NOMO-1 (cell line): ENCODE results near the gene HOXA10.
A peak's percentile ranks its signal among the peaks of the same experiment; 100 is the strongest.

Experiments used
- DNase-seq, 2 experiments: peaks; one replicate each; lab custom pipeline; 2025; ENCODE audit not compliant: unreplicated experiment in 2 of 2; lab: John Stamatoyannopoulos, UW

HOXA10 gene

DNA sequence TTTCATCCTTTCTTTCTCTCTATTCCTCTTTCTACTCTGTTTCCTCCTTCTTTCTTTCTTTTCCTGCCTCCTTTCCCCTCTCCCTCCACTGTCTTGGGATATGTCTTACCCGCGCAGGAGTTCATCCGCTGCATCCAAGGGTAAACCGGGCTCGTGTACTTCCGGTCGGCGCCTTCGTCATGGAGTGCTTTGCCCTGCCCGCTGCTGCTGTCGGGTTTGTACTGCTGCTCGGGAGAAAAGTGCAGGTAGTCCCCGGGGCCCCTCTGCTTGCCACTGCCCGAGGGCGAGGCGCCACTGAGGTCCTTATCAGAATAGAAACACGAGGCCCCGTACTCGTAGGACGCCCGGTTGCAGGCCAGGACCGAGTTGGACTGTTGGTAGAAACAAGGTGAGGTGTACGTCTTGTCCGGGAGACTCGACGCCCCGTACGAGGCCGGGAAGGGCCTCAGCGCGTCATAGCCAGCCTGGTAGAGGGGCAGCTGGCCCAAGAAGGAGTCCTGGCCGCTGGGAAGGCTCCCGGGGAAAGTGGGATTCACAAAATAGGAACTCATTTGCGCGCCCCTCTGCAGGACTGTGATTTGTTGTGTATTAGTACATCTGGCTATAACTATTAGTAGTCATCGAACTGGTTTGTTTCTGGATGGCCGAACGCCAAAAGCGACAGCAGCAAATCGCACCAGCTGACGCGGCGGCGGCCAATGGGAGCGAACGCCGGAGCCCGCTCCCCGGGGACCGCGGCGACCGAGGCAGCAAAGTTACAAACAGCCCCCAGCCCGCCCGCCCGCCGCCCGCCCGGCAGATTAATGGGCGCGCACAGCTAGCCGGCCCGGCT is 26.7 kb downstream of the HOXA10 start, which contains the start of gene HOXA6:
Gene HOXA6, minus strand, starts transcription at position 576 of the 832 bp plus-strand sequence. Its CDS starts 25 bp downstream, at position 551.
- no peak for DNase-seq

DNA sequence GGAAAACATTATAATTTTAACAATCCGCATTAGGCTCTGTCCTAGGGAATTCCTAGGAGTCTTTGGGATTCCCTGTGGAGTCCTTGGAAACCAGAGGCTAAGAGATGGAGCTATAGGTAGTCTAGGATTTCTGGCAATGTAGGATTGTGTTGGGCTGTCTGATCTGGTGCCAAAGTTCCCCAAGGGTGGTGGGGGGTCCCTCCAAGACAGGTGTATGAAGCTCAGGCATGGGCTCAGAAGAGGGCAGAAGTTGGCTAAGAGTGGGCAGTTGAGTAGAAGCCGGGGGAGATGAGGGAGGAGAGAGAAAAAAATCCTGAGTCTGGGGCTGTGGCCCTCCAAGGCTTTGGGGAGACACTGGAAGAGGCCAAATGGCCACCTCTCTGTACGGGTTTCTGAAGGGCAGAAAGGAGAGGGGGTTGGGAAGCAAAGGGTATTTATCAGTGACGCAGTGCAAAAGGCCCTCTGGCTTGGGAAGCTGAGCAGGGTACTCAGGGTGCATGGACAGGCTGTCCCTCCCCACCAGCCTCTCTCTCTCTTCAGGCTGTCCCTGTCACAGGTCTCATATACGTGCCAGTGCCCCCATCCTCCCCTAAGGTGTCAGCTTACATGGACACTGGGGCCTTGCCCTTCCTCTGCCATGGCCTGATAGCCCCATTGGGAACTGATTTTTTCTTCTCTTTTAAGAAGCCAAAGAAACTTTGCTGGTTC is 27.5 kb downstream of the HOXA10 start:
- DNase-seq: no peak

DNA sequence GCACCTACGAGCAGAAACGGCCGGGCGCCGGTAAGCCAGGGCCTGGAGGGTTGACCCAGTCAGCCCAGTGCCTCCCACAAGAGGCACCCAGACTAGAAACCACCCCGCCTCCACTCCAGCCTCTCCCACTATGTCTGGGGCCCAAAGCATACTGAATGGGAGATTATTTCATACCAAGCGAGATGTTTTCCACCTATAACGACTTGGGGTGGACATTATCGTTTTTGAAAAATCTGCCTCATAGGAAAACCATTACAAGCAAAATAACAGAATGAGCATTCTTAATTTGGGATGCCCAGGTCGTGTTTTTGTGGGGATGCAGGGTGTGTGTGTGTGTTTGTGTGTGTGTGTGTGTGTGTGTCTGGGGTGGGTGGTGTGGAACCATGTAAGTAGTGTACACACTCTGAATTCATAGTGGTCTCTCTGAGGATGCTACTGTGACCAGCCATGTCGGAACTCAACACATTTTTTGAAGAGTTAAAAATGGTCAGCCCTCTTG is 28.2 kb downstream of the HOXA10 start:
- DNase-seq: no peak

DNA sequence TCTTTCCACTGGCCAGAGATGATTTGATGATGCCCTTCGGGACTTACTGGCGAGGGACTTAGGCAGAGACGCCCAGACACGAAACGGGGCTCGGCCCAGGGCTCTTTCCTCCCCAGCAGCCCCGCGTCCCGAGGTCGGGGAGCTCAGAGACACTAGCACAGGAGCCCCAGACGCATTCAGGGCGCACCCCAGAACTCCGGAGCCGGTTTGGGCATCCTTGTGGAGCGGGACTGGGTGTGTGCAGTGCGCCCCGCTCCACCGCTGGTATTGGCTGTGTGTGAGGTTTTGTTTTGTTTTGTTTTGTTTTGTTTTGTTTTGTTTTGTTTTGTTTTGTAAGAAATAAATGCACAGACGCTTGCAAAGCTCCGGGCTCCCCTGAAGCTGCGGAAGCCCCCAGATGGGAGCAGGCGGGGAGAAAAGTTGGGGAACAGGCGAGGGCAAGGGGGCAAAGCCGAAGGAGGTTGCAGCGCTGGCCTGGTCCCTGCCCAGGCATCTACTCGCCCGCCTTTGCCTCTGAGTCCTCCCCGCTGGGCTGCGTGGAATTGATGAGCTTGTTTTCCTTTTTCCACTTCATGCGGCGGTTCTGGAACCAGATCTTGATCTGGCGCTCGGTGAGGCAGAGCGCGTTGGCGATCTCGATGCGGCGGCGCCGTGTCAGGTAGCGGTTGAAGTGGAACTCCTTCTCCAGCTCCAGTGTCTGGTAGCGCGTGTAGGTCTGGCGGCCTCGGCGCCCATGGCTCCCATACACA is 28.8 kb downstream of the HOXA10 start:
- no peak for DNase-seq

DNA sequence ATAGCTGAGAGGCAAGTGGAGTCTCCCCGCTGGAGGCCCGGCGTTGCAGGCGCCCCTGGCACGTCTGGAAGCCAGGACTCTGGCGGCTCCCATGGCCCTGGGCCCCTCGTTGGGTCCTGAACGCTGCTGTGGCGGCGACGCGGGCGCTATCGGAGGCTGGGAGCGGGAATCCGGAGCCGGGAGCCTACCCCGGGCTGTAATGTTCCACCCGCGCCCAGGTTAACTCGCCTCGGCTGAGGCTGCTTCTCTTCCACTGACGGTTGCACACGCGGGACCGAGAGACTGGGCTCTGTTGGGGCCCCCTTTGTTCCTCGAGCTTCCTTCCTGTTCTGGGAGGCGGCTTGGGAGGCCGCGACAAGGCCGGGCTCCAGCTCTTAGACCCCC is 29.3 kb downstream of the HOXA10 start:
- no peak for DNase-seq

DNA sequence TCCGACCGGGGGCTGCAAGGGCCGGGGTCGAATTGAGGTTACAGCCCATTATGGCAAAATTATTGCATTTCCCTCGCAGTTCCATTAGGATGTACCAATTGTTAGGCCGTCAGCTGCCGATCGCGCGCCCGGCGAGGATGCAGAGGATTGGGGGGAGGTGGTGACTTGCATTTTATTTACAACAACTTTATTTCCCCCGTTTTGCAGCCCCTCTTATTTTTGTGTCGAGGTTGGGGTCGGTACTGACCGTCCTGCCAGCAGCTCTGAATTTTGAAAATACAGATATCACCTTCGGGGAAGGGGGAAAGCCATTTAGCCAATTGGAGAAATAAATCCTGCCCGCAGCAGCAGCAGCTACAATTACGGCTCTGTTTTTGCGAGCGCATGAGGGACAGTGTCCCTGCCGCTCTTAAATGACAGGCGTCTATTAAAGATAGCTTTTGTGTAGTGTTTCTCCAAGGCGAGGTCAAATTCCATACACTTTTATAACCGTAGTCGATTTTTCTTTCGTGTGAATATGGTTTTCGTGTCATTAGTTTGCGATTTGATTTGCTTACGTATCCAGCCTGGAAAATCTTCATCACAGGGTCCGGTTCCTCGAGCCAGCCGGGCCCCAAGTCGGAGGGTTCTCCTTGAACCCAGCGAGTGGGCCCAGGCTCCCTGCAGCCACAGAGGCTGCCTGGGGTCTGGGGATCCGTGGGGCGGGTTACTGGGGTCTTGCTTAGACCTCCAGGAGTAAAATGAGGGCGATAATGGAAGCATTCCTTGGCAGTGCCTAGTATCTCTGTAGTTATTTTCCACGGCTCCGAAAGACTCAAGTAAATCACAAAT is 30.0 kb downstream of the HOXA10 start:
- DNase-seq: no peak

DNA sequence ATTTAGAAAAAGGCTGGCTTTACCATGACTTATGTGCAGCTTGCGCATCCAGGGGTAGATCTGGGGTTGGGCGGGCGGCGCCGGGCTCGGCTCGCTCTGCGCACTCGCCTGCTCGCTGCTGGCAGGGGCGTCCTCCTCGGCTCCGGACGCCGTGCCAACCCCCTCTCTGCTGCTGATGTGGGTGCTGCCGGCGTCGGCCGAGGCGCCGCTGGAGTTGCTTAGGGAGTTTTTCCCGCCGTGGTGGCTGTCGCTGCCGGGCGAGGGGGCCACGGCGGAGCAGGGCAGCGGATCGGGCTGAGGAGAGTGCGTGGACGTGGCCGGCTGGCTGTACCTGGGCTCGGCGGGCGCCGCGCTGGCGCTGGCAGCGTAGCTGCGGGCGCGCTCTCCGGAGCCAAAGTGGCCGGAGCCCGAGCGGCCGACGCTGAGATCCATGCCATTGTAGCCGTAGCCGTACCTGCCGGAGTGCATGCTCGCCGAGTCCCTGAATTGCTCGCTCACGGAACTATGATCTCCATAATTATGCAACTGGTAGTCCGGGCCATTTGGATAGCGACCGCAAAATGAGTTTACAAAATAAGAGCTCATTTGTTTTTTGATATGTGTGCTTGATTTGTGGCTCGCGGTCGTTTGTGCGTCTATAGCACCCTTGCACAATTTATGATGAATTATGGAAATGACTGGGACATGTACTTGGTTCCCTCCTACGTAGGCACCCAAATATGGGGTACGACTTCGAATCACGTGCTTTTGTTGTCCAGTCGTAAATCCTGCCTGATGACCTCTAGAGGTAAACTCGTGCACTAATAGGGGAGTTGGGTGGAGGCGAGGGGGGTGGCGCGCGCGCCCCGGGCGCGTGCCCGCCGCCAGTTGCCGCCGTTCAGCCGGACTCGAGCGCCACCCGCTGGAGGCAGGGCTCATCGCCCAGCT is 30.8 kb downstream of the HOXA10 start, which contains the start of gene HOXA5:
Gene HOXA5, minus strand, starts transcription at position 659 of the 927 bp plus-strand sequence. Its CDS starts 74 bp downstream, at position 585.
- no peak for DNase-seq

DNA sequence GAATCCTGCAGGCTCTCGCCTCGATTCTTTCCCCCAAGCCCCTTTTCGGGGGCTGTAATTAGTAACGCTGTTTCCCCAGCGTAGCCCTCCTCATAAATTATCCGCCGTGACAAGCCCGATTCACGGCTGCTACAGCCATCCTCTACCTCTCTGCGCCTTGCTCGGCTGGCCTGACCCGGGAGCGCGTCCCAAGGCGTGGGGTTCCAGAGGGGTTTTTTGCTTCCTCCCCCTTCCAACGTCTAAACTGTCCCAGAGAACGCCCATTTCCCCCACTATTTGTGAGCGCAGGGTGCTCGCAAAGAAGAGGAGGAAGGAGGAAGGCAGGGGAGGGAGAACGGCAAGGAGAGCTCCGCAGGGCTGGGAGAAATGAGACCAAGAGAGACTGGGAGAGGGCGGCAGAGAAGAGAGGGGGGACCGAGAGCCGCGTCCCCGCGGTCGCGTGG is 31.5 kb downstream of the HOXA10 start:
- DNase-seq: no peak

DNA sequence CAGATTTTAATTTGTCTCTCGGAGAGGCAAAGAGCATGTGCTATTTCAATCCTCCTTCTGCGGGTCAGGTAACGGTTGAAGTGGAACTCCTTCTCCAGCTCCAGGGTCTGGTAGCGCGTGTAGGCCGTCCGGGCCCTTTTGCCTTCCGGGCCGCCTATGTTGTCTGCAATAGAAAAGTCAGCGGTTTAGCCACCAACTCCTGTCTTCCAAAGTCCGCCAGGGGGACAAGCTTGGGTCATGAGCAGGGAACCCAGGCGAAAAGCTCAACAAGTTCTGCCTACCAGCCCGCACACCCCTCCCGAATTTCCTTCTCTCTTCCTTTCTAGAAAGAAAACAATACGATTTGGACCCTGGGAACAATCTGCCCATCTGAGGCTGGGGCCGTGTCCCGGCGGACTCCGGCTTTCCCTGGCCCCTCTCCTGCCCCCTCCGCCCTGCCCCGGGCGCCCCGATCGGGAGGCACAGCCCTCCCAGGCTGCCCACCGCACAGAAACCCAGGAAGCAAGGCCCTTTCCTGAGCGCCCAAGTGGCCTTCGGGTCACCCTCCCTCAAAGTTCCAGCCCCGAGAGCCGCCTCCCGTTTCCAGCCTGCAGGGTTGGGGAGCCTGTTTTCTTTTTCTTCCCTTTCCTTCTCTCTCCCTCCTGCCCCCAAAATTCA is 32.1 kb downstream of the HOXA10 start:
- no peak for DNase-seq

DNA sequence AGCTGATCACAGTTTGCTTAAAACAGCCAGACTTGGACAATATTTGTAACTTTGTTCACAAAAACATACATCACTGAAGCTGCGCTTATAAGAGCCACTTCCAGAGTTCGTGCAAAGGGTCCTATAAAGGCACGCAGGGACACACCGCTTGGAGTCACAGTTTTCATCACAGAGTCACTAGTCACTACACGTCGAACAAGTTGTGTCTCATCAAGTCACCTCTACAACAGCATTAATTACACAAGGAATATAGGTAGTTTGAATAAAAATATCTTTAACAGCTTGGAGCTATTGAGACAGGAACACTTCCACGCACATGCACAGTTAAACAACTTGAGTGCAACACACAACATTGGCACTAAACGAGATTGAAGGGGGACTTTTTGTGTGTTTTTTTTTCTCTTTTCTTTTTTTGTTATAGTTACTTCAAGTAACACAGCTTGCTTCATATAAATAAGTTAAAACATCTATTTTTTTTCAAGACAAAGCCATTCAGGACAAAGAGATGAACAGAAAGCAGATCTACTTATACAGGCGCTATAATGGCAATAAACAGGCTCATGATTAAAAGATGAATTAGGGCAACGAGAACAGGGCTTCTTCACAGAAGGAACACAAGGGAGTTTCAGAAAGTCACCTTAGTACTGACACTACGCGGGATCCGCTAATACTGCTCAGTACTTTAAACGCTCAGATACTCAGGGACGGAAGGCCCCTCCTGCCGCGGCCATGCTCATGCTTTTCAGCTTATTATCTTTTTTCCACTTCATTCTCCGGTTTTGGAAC is 32.8 kb downstream of the HOXA10 start:
- no peak for DNase-seq

DNA sequence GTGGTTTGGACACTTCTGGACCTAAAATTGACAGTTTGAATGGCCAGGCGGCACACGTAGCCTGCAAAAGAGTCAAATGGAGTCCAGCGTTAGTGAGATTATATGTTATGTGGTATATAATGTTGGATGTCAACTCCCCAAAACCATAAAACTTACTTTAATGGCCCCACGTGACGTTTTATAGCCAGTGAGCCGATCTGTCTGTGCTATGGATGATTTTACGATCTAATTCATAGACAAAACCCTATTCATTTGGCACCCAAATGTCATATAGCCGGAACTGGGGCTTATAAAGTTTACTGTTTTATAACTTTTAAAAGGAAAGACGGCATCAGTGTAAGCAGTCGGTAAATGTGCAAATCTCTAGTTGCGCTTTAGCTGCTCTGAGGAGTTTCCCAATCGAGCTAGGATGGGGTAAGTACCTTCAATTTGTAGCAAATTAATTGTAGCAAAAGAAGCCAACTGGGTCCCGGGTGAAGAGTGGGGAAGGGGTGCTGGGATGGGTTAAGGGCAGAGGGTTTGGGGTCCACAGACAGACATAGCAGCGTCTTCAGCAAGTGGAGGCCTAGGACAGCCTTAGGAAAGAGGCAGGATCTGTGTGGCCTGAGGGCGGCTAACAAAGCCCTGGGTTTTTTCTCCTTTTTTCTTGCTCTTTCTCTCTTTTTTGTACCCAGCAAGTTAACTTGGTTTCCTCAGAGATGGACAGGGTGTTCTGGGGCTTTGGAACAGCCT is 33.8 kb downstream of the HOXA10 start:
- DNase-seq: no peak

DNA sequence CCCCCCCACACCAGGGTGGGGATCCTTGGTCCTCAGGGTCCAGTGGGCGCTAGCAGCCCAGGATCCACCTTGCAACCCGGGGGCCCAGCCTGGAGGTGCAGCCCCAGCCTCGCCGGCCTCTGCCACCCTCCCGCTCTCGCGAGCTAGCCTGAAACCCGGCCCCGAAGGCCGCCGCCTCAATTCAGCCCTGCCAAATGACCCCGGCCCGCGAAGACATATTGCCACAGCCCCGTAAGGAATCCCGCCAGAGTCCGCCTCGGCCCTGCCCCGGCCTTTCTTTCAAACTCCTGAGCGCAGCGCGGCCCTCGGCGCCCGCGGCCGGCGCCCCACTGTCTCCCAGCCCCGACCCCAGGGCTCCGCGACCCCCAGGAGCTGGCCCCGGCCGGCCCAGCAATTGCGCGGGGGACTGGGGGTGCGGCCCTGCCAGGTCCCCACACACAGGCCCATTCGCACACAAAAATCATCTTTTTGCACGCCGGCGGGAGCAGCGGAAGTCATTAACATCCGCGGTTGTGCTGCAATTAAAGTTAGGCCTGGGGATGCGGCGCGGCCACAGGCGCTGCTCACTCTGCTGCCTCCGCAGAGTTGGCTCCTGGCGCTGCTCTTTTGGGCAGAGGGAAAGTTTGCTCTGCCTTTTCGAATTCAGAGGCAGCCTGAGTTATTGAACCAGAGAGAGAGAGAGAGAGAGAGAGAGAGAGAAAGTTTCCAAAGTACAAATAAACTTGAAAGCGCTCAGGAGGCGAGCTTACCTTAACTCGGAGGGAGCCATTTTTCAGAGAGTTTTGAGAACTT is 34.6 kb downstream of the HOXA10 start:
- DNase-seq: no peak

DNA sequence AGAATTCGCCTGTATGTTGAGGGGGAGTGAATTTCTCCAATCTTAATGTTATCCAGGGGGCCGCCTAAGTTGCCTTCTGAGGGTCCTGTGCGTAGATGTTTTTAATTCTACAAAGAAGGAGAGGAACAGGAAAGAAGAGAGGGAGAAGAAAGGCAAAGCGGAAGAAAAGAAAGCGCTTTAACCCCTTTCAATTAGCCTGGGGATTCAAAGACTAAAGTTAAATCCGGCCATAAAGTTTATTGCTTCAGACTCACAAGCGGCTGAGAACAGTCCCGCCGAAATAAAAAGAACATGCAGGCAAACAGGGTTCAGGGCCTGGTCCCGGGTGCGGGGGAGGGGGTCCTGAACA is 35.2 kb downstream of the HOXA10 start:
- no peak for DNase-seq

DNA sequence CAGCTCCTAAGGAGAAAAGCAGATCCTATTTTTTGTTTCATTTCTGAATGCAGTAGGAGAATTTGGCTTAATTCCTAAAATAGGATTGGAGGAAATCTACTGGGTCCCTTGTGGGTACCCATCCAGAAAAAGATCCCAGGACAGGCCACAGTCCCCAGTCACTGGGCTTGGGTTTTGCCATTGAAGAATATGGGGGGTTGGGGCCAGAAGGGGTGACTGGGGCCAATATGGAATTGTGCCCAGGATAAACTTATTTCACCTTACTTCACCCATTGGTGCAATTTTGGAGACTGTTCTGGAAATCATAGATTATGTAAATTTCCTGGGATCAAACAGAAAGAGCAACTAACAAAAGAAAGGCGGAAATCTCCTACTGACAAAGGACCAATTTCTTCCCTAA is 35.6 kb downstream of the HOXA10 start:
- DNase-seq: no peak

DNA sequence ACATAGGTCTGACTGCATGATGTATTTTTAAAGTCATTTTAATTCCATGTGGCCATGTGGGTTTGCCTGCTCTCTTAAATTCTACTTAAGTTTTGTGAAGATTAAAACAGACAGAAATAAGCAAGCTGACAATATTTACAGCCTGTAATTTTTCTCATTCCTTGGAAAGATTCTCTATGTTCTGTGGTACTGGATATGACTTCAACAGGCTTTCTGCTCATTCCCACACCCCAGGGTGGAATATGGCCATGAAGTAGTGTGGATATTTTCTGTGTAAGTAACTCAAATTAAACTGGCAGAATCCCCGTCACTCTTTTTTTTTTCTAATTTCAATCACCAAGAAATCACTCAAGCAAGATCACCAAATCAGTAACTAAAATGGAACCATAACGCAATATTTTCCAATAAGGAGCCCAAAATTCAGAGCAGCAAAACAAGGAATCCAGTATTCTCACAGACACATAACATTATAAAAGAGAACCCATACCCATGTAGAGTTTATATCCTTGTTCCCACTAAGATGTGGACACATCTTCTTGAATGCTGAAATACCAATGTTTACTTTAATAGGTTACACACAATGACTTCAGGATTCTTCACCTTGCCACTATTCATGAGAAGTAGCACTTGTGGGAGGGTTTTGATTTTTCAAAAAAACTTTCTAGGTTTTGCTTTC is 36.3 kb downstream of the HOXA10 start:
- DNase-seq: no peak

DNA sequence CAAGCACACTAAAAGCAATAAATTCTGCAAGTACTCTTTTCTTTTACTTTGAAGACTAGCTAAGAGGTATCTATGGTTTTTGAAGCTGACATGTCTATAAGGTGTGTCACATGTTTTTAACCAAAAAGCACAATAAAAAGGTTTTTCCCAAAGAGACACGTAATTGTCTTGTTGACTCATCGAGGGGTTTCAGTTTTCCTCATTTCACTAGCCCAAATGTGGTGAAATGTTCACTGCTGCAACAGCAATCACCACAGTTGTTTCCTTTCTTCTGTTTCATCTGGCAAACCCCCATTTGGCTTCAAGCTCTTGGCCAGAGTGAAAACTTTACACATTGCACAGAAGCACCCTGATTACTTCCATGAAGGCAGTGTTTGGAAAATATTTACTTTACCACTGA is 39.7 kb downstream of the HOXA10 start:
- peak in 1 of 2 experiments; percentile 44 for DNase-seq
